Endothelial cell of umbilical vein (primary cell): ENCODE results near the gene RBMS3. TPM values are rescaled to one million over a fixed set of nuclear protein-coding genes. Genes with fewer than 3 reads are reported as not detected.

Experiments
- BruUV-seq: library from RNA; stranded (reverse); fragments of 400-500 nt; replicated peaks from 2 replicates; lab custom pipeline; 2021; lab: Mats Ljungman, UMichigan
- CTCF ChIA-PET: fragments of 300-600, 350-600 bp; sonication (Branson Sonifier 250); formaldehyde crosslinking; loops from one replicate; lab custom pipeline; 2021; ENCODE audit warnings: antibody characterized with exemption, inconsistent platforms; lab: Charles Lee
- POLR2A ChIA-PET: fragments of 300-600, 350-600 bp; sonication (Branson Sonifier 250); formaldehyde crosslinking; loops from one replicate; lab custom pipeline; 2021; ENCODE audit warnings: antibody characterized with exemption, inconsistent platforms; lab: Charles Lee
- DNase-seq: peaks from one replicate; pipeline ENCODE4 v3.0.0-alpha.2; 2011; ENCODE audit warnings: low read depth, low spot score
- FAIRE-seq: peaks from 2 replicates; lab custom pipeline; 2011; peaks lifted over from hg19 to GRCh38; lab: Jason Lieb, UNC
- H2AFZ ChIP-seq: 2 replicates; pipeline ENCODE4 v1.6.0; 2012; ENCODE audit warnings: low read depth, low read length, control low read depth, inconsistent platforms
- H3K27ac ChIP-seq: 2 replicates; pipeline ENCODE4 v1.5.1; 2011; ENCODE audit warnings: low read depth, mild to moderate bottlenecking, control low read depth, low read length, moderate library complexity; ENCODE audit not compliant: insufficient read depth
- H3K27me3 ChIP-seq, 2 experiments: 2 replicates each; pipeline versions ENCODE4 v1.6.0 to v1.6.1; 2011; ENCODE audit warnings: low read length in 2 of 2, mixed read lengths in 1 of 2; ENCODE audit not compliant: control insufficient read depth in 2 of 2, insufficient read depth in 2 of 2
- H3K36me3 ChIP-seq, 2 experiments: 2 replicates in 1 of 2; 3 replicates in 1 of 2; pipeline ENCODE4 v1.5.1; 2011; ENCODE audit warnings: low read length in 2 of 2, mild to moderate bottlenecking in 1 of 2, moderate library complexity in 1 of 2; ENCODE audit not compliant: control insufficient read depth in 2 of 2, insufficient read depth in 2 of 2; ENCODE audit errors: extremely low read depth in 1 of 2
- H3K4me1 ChIP-seq: 3 replicates; pipeline ENCODE4 v1.5.1; 2011; ENCODE audit warnings: mild to moderate bottlenecking, low read length; ENCODE audit not compliant: control insufficient read depth, insufficient read depth; ENCODE audit errors: extremely low read depth
- H3K4me2 ChIP-seq: 2 replicates; pipeline ENCODE4 v1.6.1; 2011; ENCODE audit warnings: low read length, control low read depth, mixed read lengths; ENCODE audit not compliant: insufficient read depth
- H3K4me3 ChIP-seq, 3 experiments: fragments of 200-600 bp in 1 of 3; sonication (generic), shearing (Covaris generic) in 1 of 3; replicated peaks in 1 of 3; 2 replicates each; pipeline ENCODE4 v1.5.1; 2011 to 2016; ENCODE audit warnings: control low read depth in 3 of 3, low read length in 3 of 3, mild to moderate bottlenecking in 2 of 3, inconsistent platforms in 1 of 3, low read depth in 1 of 3, moderate library complexity in 1 of 3; ENCODE audit not compliant: insufficient read depth in 1 of 3
- H3K79me2 ChIP-seq: 2 replicates; pipeline ENCODE4 v1.6.0; 2012; ENCODE audit warnings: low read length, inconsistent platforms; ENCODE audit not compliant: control insufficient read depth, insufficient read depth
- H3K9ac ChIP-seq: replicated peaks from 2 replicates; pipeline ENCODE3; 2011; ENCODE audit warnings: low read length, control low read depth; ENCODE audit not compliant: insufficient read depth; ENCODE audit errors: extremely low read depth
- H3K9me1 ChIP-seq: replicated peaks from 3 replicates; pipeline ENCODE4 v1.6.0; 2011; ENCODE audit warnings: mild to moderate bottlenecking, low read length; ENCODE audit not compliant: control insufficient read depth, insufficient read depth; ENCODE audit errors: extremely low read depth
- H3K9me3 ChIP-seq: replicated peaks from 2 replicates; pipeline ENCODE4 v1.5.1; 2012; ENCODE audit warnings: low read length, inconsistent platforms; ENCODE audit not compliant: control insufficient read depth, insufficient read depth
- H4K20me1 ChIP-seq: replicated peaks from 2 replicates; pipeline ENCODE3; 2011; ENCODE audit warnings: mild to moderate bottlenecking, low read length; ENCODE audit not compliant: control insufficient read depth, insufficient read depth; ENCODE audit errors: extremely low read depth
- CTCF ChIP-seq, 2 donors: IDR thresholded peaks; 1 replicate in 1 of 2; 2 replicates in 1 of 2; pipeline ENCODE4 v1.5.1; 2011; ENCODE audit warnings: low read length in 2 of 2, mild to moderate bottlenecking in 2 of 2, moderate library complexity in 2 of 2, control low read depth in 1 of 2, inconsistent platforms in 1 of 2, low read depth in 1 of 2; ENCODE audit not compliant: insufficient read depth in 1 of 2; ENCODE audit errors: extremely low read depth in 1 of 2
- EZH2 ChIP-seq: IDR thresholded peaks from 2 replicates; pipeline ENCODE4 v1.6.1; 2012; ENCODE audit warnings: borderline replicate concordance, low read depth, mild to moderate bottlenecking, moderate library complexity, low read length, inconsistent platforms; ENCODE audit not compliant: severe bottlenecking
- FOS ChIP-seq: IDR thresholded peaks from 2 replicates; pipeline ENCODE4 v1.6.1; 2011; ENCODE audit warnings: mild to moderate bottlenecking, low read length, moderate library complexity, borderline replicate concordance; ENCODE audit not compliant: insufficient read depth
- GATA2 ChIP-seq: IDR thresholded peaks from 2 replicates; pipeline ENCODE4 v1.7.0; 2011; ENCODE audit warnings: low read depth, mild to moderate bottlenecking, moderate library complexity, mixed read lengths, low read length; ENCODE audit not compliant: insufficient read length, insufficient read depth
- JUN ChIP-seq: IDR thresholded peaks from 2 replicates; pipeline ENCODE4 v1.6.1; 2011; ENCODE audit warnings: borderline replicate concordance, low read depth; ENCODE audit not compliant: insufficient read length, insufficient read depth
- MAX ChIP-seq: IDR thresholded peaks from 2 replicates; pipeline ENCODE4 v1.6.1; 2011; ENCODE audit not compliant: insufficient read depth, insufficient read length
- MYC ChIP-seq: IDR thresholded peaks from one replicate; pipeline ENCODE4 v1.6.1; 2011; ENCODE audit warnings: mild to moderate bottlenecking, low read depth, low read length
- POLR2A ChIP-seq: IDR thresholded peaks from 2 replicates; pipeline ENCODE4 v1.6.1; 2012; ENCODE audit warnings: low read depth, mild to moderate bottlenecking, control low read depth, low read length
- POLR2AphosphoS5 ChIP-seq: IDR thresholded peaks from 2 replicates; pipeline ENCODE4 v1.6.1; 2012; ENCODE audit warnings: low read depth, mild to moderate bottlenecking, control low read depth, low read length, moderate library complexity; ENCODE audit not compliant: insufficient read depth
- dilution Hi-C: fragments of 300-500 bp; cut with MboI; formaldehyde crosslinking; loops from one replicate; pipeline ENCODE4 v1.15.0; 2019; ENCODE audit warnings: low sequenced_read_pairs; ENCODE audit not compliant: extremely low pct_ligation_motif_present
- intact Hi-C: fragments of 100-400 bp; cut with micrococcal nuclease; formaldehyde crosslinking; loops from one replicate; pipeline ENCODE4 v1.10.0; 2022
- polyA plus RNA-seq, 4 experiments: library from polyadenylated mRNA; depleted of rRNA in 3 of 4; stranded (reverse) in 3 of 4; unstranded in 1 of 4; fragments of >200 nt; gene quantifications; 2 replicates each; pipeline versions ENCODE4 v1.2.1 to v1.2.3, GENCODE V29; 2011 to 2012; ENCODE audit warnings: missing spikeins in 1 of 4
- total RNA-seq: library from RNA; stranded (reverse); gene quantifications from 2 replicates; pipeline ENCODE4 v1.2.3, GENCODE V29; 2021

The RBMS3 gene
- total and polyA plus RNA-seq, 2 donors (not counting 3 experiments of a cell fraction or from before 2014, with no cell fraction given): 13.6 to 42.3 TPM

GRCh38 chr3:30035935-30036567 lies 755.2 kb downstream of the RBMS3 start:
- no peaks in the 10 kb centered on the region for H4K20me1 ChIP-seq
- no peak overlapping the region for H2AFZ ChIP-seq
- BruUV-seq: no TSS peak
- FAIRE-seq (no peak), DNase-seq (no peak)
- dilution Hi-C loops: loop anchor here (25.0 kb wide), 1 partner anchor 726 kb away; no protein-coding TSS in a partner anchor
- H3K27me3 ChIP-seq: peaks cover 0 to 2% of the 10 kb centered on the region in 2 experiments
- H3K9me1 ChIP-seq: no peaks in the 10 kb centered on the region
- no peaks in the 10 kb centered on the region for H3K79me2 ChIP-seq
- no peaks in the 10 kb centered on the region for H3K9me3 ChIP-seq
- CTCF ChIA-PET: interaction anchor here (1.1 kb wide), 1 partner anchor 23 kb away, joined by 4 read pairs; no protein-coding TSS in a partner anchor
- TF ChIP-seq CTCF (IDR thresholded peaks at IDR 0.05; ENCODE audit: extremely low read depth in 1 of 2, insufficient read depth in 1 of 2, low read depth in 1 of 2, low read length in 2 of 2) (no peak), POLR2AphosphoS5 (no peak)
- POLR2A ChIA-PET: no interaction called here
- H3K27ac ChIP-seq: no peak overlapping the region
- H3K4me1 ChIP-seq: no peaks in the 10 kb centered on the region
- H3K36me3 ChIP-seq: no peaks in the 10 kb centered on the region
- intact Hi-C loops: no loop called here
- no peak overlapping the region for H3K4me3 ChIP-seq
- no peak overlapping the region for H3K4me2 ChIP-seq
- no peak overlapping the region for H3K9ac ChIP-seq

- CTCF ChIA-PET: interaction anchor here (3.9 to 4.1 kb wide), 2 partner anchors 157 to 711 kb away, joined by 150 to 220 read pairs; no protein-coding TSS in a partner anchor
- dilution Hi-C loops (loop anchor here (25.0 kb wide), 1 partner anchor 722 kb away; no protein-coding TSS in a partner anchor), intact Hi-C loops (loop anchor here (5.0 kb wide), 2 partner anchors 302 to 477 kb away; no protein-coding TSS in a partner anchor)
- H3K9me1 ChIP-seq: no peaks in the 10 kb centered on the region
- no peak overlapping the region for H3K4me3 ChIP-seq
- H4K20me1 ChIP-seq: no peaks in the 10 kb centered on the region
- TF ChIP-seq POLR2A (no peak), EZH2 (no peak), FOS (no peak), MYC (no peak), POLR2AphosphoS5 (no peak), CTCF (IDR thresholded peaks at IDR 0.05; ENCODE audit: extremely low read depth in 1 of 2, insufficient read depth in 1 of 2, low read depth in 1 of 2, low read length in 2 of 2) (no peak), MAX (no peak), GATA2 (no peak), JUN (no peak)
- DNase-seq (no peak), FAIRE-seq (no peak)
- no peaks in the 10 kb centered on the region for H3K36me3 ChIP-seq
- H2AFZ ChIP-seq: no peak overlapping the region
- no peaks in the 10 kb centered on the region for H3K79me2 ChIP-seq
- no peak overlapping the region for H3K27ac ChIP-seq
- no peaks in the 10 kb centered on the region for H3K9me3 ChIP-seq
- no TSS peak for BruUV-seq
- no peak overlapping the region for H3K9ac ChIP-seq
- no peak overlapping the region for H3K4me2 ChIP-seq
- POLR2A ChIA-PET: no interaction called here
- H3K27me3 ChIP-seq: no peaks in the 10 kb centered on the region
- peaks cover 25% of the 10 kb centered on the region for H3K4me1 ChIP-seq
Measured at GRCh38 chr3:30040126-30040525, 759.3 kb downstream of the RBMS3 start.
